Right hindlimb (tissue), 1 donor: ENCODE results near the gene TCIRG1.
A peak's percentile ranks its signal among the peaks of the same experiment; 100 is the strongest.

Source experiments
- DNase-seq: peaks from one replicate; pipeline ENCODE4 v3.0.0-alpha.2; 2018

TCIRG1 gene

GRCh38 chr11:68037411-68038225 lies 1.2 kb upstream of the TCIRG1 start:
- no peak for DNase-seq

- DNase-seq, result no peak
Measured at GRCh38 chr11:68038226-68038717, 553 bp upstream of the TCIRG1 start.

- no peak for DNase-seq
Measured at GRCh38 chr11:68039526-68040086, 781 bp downstream of the TCIRG1 start.

- DNase-seq, result peak; percentile 80
Measured at GRCh38 chr11:68040101-68040956, 1.5 kb downstream of the TCIRG1 start.

- DNase-seq, result no peak
Measured at GRCh38 chr11:68040957-68041591, 2.2 kb downstream of the TCIRG1 start.

- no peak for DNase-seq
Measured at GRCh38 chr11:68041617-68042218, 2.9 kb downstream of the TCIRG1 start.

GRCh38 chr11:68042219-68043028 lies 3.6 kb downstream of the TCIRG1 start:
- no peak for DNase-seq

- DNase-seq, result no peak
Measured at GRCh38 chr11:68043029-68043348, 4.2 kb downstream of the TCIRG1 start.

- peak; percentile 62 for DNase-seq
Measured at GRCh38 chr11:68043349-68044144, 4.7 kb downstream of the TCIRG1 start.

GRCh38 chr11:68044145-68044813 lies 5.5 kb downstream of the TCIRG1 start:
- no peak for DNase-seq

GRCh38 chr11:68044898-68045351 lies 6.1 kb downstream of the TCIRG1 start:
- no peak for DNase-seq

GRCh38 chr11:68047437-68048290 lies 8.8 kb downstream of the TCIRG1 start:
- no peak for DNase-seq

- no peak for DNase-seq
Measured at GRCh38 chr11:68048681-68049508, 10.1 kb downstream of the TCIRG1 start.

- DNase-seq, result no peak
Measured at GRCh38 chr11:68049509-68050370, 10.9 kb downstream of the TCIRG1 start.

- no peak for DNase-seq
Measured at GRCh38 chr11:68050371-68050841, 11.6 kb downstream of the TCIRG1 start.

GRCh38 chr11:68051191-68052136 lies 12.6 kb downstream of the TCIRG1 start:
- no peak for DNase-seq
